Measurements from ENCODE around the gene KLF18. TPM values are rescaled to one million over a fixed set of nuclear protein-coding genes. Genes with fewer than 3 reads are reported as not detected.

KLF18 gene
- total and polyA plus RNA-seq, 2 donors (not counting 3 experiments of a cell fraction or from before 2014, with no cell fraction given) = not detected

GRCh38 chr1:44129616-44130500 lies 11.6 kb downstream of the KLF18 start:
- no TSS peak for BruUV-seq (replicated peaks)
- H3K9ac ChIP-seq (replicated peaks; ENCODE audit: extremely low read depth, insufficient read depth, low read length) = no peak overlapping the region
- no peak overlapping the region for H2AFZ ChIP-seq (ENCODE audit: low read depth, low read length)
- no peak overlapping the region for H3K27ac ChIP-seq (ENCODE audit: insufficient read depth, low read depth, low read length)
- intact Hi-C loops (cut with micrococcal nuclease) (no loop called here), dilution Hi-C loops (cut with MboI; ENCODE audit: extremely low pct_ligation_motif_present, low sequenced_read_pairs) (no loop called here)
- H3K27me3 ChIP-seq (ENCODE audit: control insufficient read depth in 2 of 2, insufficient read depth in 2 of 2, low read length in 2 of 2) = peaks cover 2% of the 10 kb centered on the region in 2 experiments
- H4K20me1 ChIP-seq (replicated peaks; ENCODE audit: control insufficient read depth, extremely low read depth, insufficient read depth, low read length) = no peaks in the 10 kb centered on the region
- no peaks in the 10 kb centered on the region for H3K79me2 ChIP-seq (ENCODE audit: control insufficient read depth, insufficient read depth, low read length)
- ChIA-PET POLR2A (no interaction called here), CTCF (interaction anchor here (1.0 kb wide), 1 partner anchor 9 kb away, joined by 4 read pairs; no protein-coding TSS in a partner anchor)
- H3K36me3 ChIP-seq (ENCODE audit: control insufficient read depth in 2 of 2, extremely low read depth in 1 of 2, insufficient read depth in 2 of 2, low read length in 2 of 2) = no peaks in the 10 kb centered on the region
- no peaks in the 10 kb centered on the region for H3K4me1 ChIP-seq (ENCODE audit: control insufficient read depth, extremely low read depth, insufficient read depth, low read length)
- FAIRE-seq (no peak), DNase-seq (ENCODE audit: low read depth, low spot score) (no peak)
- no peak for TF ChIP-seq POLR2AphosphoS5 (IDR thresholded peaks at IDR 0.05; ENCODE audit: insufficient read depth, low read depth, low read length)
- no peak for TF ChIP-seq FOS (IDR thresholded peaks at IDR 0.05; ENCODE audit: borderline replicate concordance, insufficient read depth, low read length)
- no peak for TF ChIP-seq CTCF (IDR thresholded peaks at IDR 0.05; ENCODE audit: extremely low read depth in 1 of 2, insufficient read depth in 1 of 2, low read depth in 1 of 2, low read length in 2 of 2)
- no peak for TF ChIP-seq MYC (IDR thresholded peaks at IDR 0.05; ENCODE audit: low read depth, low read length)
- no peak for TF ChIP-seq GATA2 (IDR thresholded peaks at IDR 0.05; ENCODE audit: insufficient read depth, insufficient read length, low read depth, low read length)
- no peaks in the 10 kb centered on the region for H3K9me3 ChIP-seq (replicated peaks; ENCODE audit: control insufficient read depth, insufficient read depth, low read length)
- H3K4me3 ChIP-seq (replicated peaks in 1 of 3; ENCODE audit: insufficient read depth in 1 of 3, low read depth in 1 of 3, low read length in 3 of 3) = no peak overlapping the region
- H3K9me1 ChIP-seq (replicated peaks; ENCODE audit: control insufficient read depth, extremely low read depth, insufficient read depth, low read length) = no peaks in the 10 kb centered on the region
- no peak overlapping the region for H3K4me2 ChIP-seq (ENCODE audit: insufficient read depth, low read length)

Measured in endothelial cell of umbilical vein (primary cell).